Posterior cingulate gyrus (tissue), 11 donors: Measurements from ENCODE around the gene PIPOX.

ENCODE experiments used
- DNase-seq, 10 donors: peaks; one replicate each; pipeline versions ENCODE4 v3.0.0 to v3.0.0-alpha.2; 2020 to 2021; ENCODE audit warnings: mixed read lengths in 3 of 10
- intact Hi-C: fragments of 100-400 bp; cut with DNase I; formaldehyde crosslinking; loops from one replicate; pipeline ENCODE4 v1.15.1; 2023

The PIPOX gene

GRCh38 chr17:29018788-29019474 is 24.0 kb upstream of the PIPOX start:
- DNase-seq: no peak
- intact Hi-C loops: no loop called here

GRCh38 chr17:29019475-29020181 is 23.3 kb upstream of the PIPOX start:
- intact Hi-C loops: no loop called here
- peak in 3 of 10 donors; percentile 83 to 90 (median 84) for DNase-seq

GRCh38 chr17:29020576-29020975 is 22.4 kb upstream of the PIPOX start:
- DNase-seq: no peak
- intact Hi-C loops: no loop called here

- intact Hi-C loops: no loop called here
- DNase-seq: no peak
Observed at GRCh38 chr17:29021226-29021625, 21.7 kb upstream of the PIPOX start.

- no peak for DNase-seq
- intact Hi-C loops: no loop called here
Observed at GRCh38 chr17:29022074-29022473, 20.9 kb upstream of the PIPOX start.

- no peak for DNase-seq
- intact Hi-C loops: no loop called here
Observed at GRCh38 chr17:29024316-29024952, 18.5 kb upstream of the PIPOX start.

- intact Hi-C loops: no loop called here
- DNase-seq: no peak
Observed at GRCh38 chr17:29031488-29031887, 11.5 kb upstream of the PIPOX start.

GRCh38 chr17:29032013-29032856 is 10.7 kb upstream of the PIPOX start:
- intact Hi-C loops: no loop called here
- no peak for DNase-seq

- DNase-seq: no peak
- intact Hi-C loops: no loop called here
Observed at GRCh38 chr17:29032857-29033197, 10.1 kb upstream of the PIPOX start.

- DNase-seq: no peak
- intact Hi-C loops: no loop called here
Observed at GRCh38 chr17:29034510-29034909, 8.4 kb upstream of the PIPOX start.

- intact Hi-C loops: no loop called here
- DNase-seq: no peak
Observed at GRCh38 chr17:29036584-29036983, 6.4 kb upstream of the PIPOX start.

GRCh38 chr17:29037739-29038084 is 5.2 kb upstream of the PIPOX start:
- intact Hi-C loops: no loop called here
- DNase-seq: no peak

GRCh38 chr17:29038085-29038795 is 4.7 kb upstream of the PIPOX start:
- intact Hi-C loops: no loop called here
- DNase-seq: no peak

- no peak for DNase-seq
- intact Hi-C loops: no loop called here
Observed at GRCh38 chr17:29039764-29040598, 3.0 kb upstream of the PIPOX start.

- intact Hi-C loops: no loop called here
- no peak for DNase-seq
Observed at GRCh38 chr17:29041091-29041490, 1.9 kb upstream of the PIPOX start.

- DNase-seq: no peak
- intact Hi-C loops: no loop called here
Observed at GRCh38 chr17:29041571-29041970, 1.4 kb upstream of the PIPOX start.

- DNase-seq: no peak
Observed at GRCh38 chr17:29042026-29042678, 789 bp upstream of the PIPOX start.

GRCh38 chr17:29043539-29044145 is 701 bp downstream of the PIPOX start:
- intact Hi-C loops: loop anchor here (2.0 kb wide), 1 partner anchor 77 kb away; no protein-coding TSS in a partner anchor
- peak in 1 of 10 donors; percentile 42 for DNase-seq

More at GRCh38 chr17:29042026-29042678, 789 bp upstream of the PIPOX start:
- intact Hi-C loops: loop anchor here (2.0 kb wide), 1 partner anchor 75 kb away; no protein-coding TSS in a partner anchor
